Measurements from ENCODE around the gene RGS11.

DNA sequence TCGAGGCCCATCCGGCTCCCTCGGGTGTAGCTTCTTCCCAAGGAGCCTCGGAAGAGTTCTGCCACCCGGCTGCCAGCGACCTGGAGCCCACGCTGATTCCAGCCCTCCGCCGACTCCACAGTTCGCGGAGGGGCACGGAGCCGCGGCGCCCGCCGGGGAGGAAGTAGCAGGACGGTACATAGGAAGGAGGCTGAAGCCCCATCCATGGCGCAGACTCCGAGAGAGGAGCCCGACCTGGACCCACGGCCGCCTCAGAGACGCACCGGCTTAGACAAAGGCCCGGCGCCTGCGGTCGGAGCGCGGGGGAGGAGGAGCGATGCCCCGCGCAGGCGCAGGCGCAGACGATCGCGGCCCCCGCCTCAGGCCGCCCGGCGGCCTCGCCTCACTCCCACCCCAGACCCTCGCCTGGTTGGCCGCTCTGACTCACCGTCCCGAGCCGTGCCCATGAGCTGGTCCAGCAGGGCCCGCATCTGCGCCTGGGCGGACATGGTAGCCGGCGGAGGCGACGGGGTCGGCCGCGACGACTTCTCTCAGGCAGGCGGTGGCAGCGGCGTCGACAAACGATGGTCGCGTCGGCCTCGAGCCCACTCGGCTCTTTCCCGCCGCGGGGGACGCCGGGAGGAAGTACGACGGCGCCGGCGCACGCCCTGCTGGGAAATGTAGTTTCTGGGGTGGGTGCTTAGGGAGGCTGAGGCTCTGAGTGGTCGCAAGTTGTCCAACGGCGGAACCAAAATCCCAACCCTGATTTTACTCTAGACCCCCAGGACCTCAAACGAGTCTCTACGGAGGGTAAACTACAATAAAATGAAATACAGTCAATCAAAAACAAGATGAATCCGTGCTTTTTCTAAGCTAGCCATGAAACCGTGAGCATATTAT, 46.7 kb downstream of the RGS11 start, which contains the start of gene LUC7L:
- TF ChIP-seq, protein P1, sequence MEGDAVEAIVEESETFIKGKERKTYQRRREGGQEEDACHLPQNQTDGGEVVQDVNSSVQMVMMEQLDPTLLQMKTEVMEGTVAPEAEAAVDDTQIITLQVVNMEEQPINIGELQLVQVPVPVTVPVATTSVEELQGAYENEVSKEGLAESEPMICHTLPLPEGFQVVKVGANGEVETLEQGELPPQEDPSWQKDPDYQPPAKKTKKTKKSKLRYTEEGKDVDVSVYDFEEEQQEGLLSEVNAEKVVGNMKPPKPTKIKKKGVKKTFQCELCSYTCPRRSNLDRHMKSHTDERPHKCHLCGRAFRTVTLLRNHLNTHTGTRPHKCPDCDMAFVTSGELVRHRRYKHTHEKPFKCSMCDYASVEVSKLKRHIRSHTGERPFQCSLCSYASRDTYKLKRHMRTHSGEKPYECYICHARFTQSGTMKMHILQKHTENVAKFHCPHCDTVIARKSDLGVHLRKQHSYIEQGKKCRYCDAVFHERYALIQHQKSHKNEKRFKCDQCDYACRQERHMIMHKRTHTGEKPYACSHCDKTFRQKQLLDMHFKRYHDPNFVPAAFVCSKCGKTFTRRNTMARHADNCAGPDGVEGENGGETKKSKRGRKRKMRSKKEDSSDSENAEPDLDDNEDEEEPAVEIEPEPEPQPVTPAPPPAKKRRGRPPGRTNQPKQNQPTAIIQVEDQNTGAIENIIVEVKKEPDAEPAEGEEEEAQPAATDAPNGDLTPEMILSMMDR (conservative IDR thresholded peaks at IDR 0.05 in 1 of 2, IDR thresholded peaks at IDR 0.05 in 1 of 2; ENCODE audit: extremely low read depth in 1 of 2, insufficient read depth in 1 of 2, low read depth in 1 of 2, low read length in 2 of 2) = no peak
- TF ChIP-seq EZH2 (IDR thresholded peaks at IDR 0.05; ENCODE audit: borderline replicate concordance, low read length) = no peak
